DOHH2 (cell line): ENCODE data around the gene GLI1.

Experiments used
- CTCF ChIP-seq: fragments of 200-600 bp; sonication (generic); IDR thresholded peaks from one replicate; pipeline ENCODE4 v1.5.1; 2014; ENCODE audit warnings: antibody characterized with exemption, mild to moderate bottlenecking, low read depth, low read length; ENCODE audit not compliant: poor library complexity, severe bottlenecking
- EZH2phosphoT487 ChIP-seq: fragments of 200-600 bp; sonication (generic); IDR thresholded peaks from 2 replicates; pipeline ENCODE4 v1.6.1; 2017; ENCODE audit warnings: borderline replicate concordance, mild to moderate bottlenecking, antibody characterized with exemption, low read length, moderate library complexity, mixed read lengths

- TF ChIP-seq CTCF (no peak), EZH2phosphoT487 (no peak)
These were observed 19.8 kb upstream of the GLI1 start for GRCh38 chr12:57439762-57440266.
